Skeletal muscle satellite cell (primary cell): ENCODE data around the gene ADAM23.
A peak's percentile ranks its signal among the peaks of the same experiment; 100 is the strongest.

ENCODE experiments used
- H3K27me3 ChIP-seq: 2 replicates; pipeline ENCODE4 v1.7.0; 2013; ENCODE audit warnings: low read length; ENCODE audit not compliant: control insufficient read depth, insufficient read depth
- H3K36me3 ChIP-seq: 2 replicates; pipeline ENCODE4 v1.7.0; 2013; ENCODE audit warnings: mild to moderate bottlenecking, control low read depth, low read length; ENCODE audit not compliant: insufficient read depth
- H3K4me1 ChIP-seq: 2 replicates; pipeline ENCODE4 v1.7.0; 2013; ENCODE audit warnings: low read length; ENCODE audit not compliant: control insufficient read depth, insufficient read depth
- H3K4me2 ChIP-seq: 2 replicates; pipeline ENCODE4 v1.7.0; 2013; ENCODE audit warnings: mild to moderate bottlenecking, low read length
- H3K4me3 ChIP-seq: 2 replicates; pipeline ENCODE4 v1.7.0; 2013; ENCODE audit warnings: low read length
- H3K9ac ChIP-seq: 2 replicates; pipeline ENCODE4 v1.7.0; 2013; ENCODE audit warnings: mild to moderate bottlenecking, low read depth, low read length, moderate library complexity
- H3K9me3 ChIP-seq: replicated peaks from 2 replicates; pipeline ENCODE4 v1.7.0; 2013; ENCODE audit warnings: mild to moderate bottlenecking, control low read depth, low read length

The ADAM23 gene

DNA sequence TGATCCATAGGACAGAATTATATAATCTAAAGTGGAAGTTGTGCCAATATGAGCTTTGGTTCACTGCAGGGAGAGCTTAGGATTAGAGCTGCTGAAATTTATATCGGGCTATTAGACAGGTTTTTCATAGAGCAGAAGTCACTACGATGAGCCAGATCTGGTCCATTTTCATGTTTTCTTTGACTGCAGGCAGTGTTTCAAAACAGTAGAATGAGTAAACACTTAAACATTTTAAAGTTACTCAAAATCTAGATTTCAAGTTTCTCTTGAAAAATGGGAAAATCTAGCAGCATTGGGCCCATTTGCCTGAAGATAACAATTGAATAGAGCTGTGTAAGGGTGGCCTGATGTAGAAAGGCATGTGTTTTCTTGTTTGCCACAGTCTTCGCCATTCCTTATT lies 14.5 kb upstream of the ADAM23 start:
- H3K9me3 ChIP-seq = no peaks in the 10 kb centered on the region
- H3K4me3 ChIP-seq = no peak overlapping the region
- no peak overlapping the region for H3K9ac ChIP-seq
- H3K4me2 ChIP-seq = no peak overlapping the region
- H3K4me1 ChIP-seq = no peaks in the 10 kb centered on the region
- H3K36me3 ChIP-seq = no peaks in the 10 kb centered on the region
- no peaks in the 10 kb centered on the region for H3K27me3 ChIP-seq

GRCh38 chr2:206430452-206430851 lies 12.9 kb upstream of the ADAM23 start:
- no peaks in the 10 kb centered on the region for H3K36me3 ChIP-seq
- H3K4me3 ChIP-seq = no peak overlapping the region
- no peaks in the 10 kb centered on the region for H3K27me3 ChIP-seq
- no peak overlapping the region for H3K4me2 ChIP-seq
- no peaks in the 10 kb centered on the region for H3K9me3 ChIP-seq
- no peak overlapping the region for H3K9ac ChIP-seq
- H3K4me1 ChIP-seq = no peaks in the 10 kb centered on the region

GRCh38 chr2:206431439-206431838 lies 11.9 kb upstream of the ADAM23 start:
- Histone ChIP-seq H3K27me3 (no peaks in the 10 kb centered on the region), H3K36me3 (no peaks in the 10 kb centered on the region), H3K4me3 (no peak overlapping the region), H3K9me3 (no peaks in the 10 kb centered on the region), H3K9ac (no peak overlapping the region), H3K4me1 (no peaks in the 10 kb centered on the region), H3K4me2 (no peak overlapping the region)

GRCh38 chr2:206432193-206433082 lies 10.9 kb upstream of the ADAM23 start:
- no peak overlapping the region for H3K4me3 ChIP-seq
- no peaks in the 10 kb centered on the region for H3K27me3 ChIP-seq
- no peak overlapping the region for H3K4me2 ChIP-seq
- no peaks in the 10 kb centered on the region for H3K9me3 ChIP-seq
- no peaks in the 10 kb centered on the region for H3K4me1 ChIP-seq
- no peak overlapping the region for H3K9ac ChIP-seq
- no peaks in the 10 kb centered on the region for H3K36me3 ChIP-seq

GRCh38 chr2:206433190-206433589 lies 10.1 kb upstream of the ADAM23 start:
- H3K27me3 ChIP-seq = no peaks in the 10 kb centered on the region
- H3K9me3 ChIP-seq = no peaks in the 10 kb centered on the region
- H3K36me3 ChIP-seq = no peaks in the 10 kb centered on the region

GRCh38 chr2:206433686-206434085 lies 9.6 kb upstream of the ADAM23 start:
- H3K4me2 ChIP-seq = no peak overlapping the region
- no peaks in the 10 kb centered on the region for H3K36me3 ChIP-seq
- H3K9me3 ChIP-seq = no peaks in the 10 kb centered on the region
- no peaks in the 10 kb centered on the region for H3K4me1 ChIP-seq
- H3K27me3 ChIP-seq = no peaks in the 10 kb centered on the region
- no peak overlapping the region for H3K4me3 ChIP-seq
- H3K9ac ChIP-seq = no peak overlapping the region

More at GRCh38 chr2:206433190-206433589, 10.1 kb upstream of the ADAM23 start:
- no peaks in the 10 kb centered on the region for H3K4me1 ChIP-seq
- no peak overlapping the region for H3K9ac ChIP-seq
- no peak overlapping the region for H3K4me3 ChIP-seq
- no peak overlapping the region for H3K4me2 ChIP-seq

DNA sequence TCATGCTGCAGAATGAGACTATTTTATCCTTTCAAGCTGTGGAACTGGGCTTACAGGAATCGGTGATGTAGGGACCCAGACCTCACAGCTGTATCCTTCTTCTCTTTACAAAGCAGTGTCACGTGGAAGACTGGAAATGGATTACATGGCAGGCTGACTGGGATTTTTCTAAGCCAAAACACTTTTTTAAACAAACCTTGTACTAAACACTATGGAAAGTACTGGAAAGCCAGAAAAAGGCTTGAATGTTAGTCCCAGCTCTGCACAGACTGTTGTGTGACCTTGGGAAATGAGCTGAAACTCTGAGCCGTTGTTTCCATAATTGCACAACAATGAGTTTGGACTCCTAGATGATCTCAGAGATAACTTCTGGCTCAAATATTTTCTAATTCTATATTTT lies 7.6 kb upstream of the ADAM23 start:
- no peak overlapping the region for H3K9ac ChIP-seq
- H3K36me3 ChIP-seq = no peaks in the 10 kb centered on the region
- no peak overlapping the region for H3K4me3 ChIP-seq
- H3K4me1 ChIP-seq = no peaks in the 10 kb centered on the region
- H3K4me2 ChIP-seq = no peak overlapping the region
- no peaks in the 10 kb centered on the region for H3K9me3 ChIP-seq
- H3K27me3 ChIP-seq = peaks cover 11% of the 10 kb centered on the region

DNA sequence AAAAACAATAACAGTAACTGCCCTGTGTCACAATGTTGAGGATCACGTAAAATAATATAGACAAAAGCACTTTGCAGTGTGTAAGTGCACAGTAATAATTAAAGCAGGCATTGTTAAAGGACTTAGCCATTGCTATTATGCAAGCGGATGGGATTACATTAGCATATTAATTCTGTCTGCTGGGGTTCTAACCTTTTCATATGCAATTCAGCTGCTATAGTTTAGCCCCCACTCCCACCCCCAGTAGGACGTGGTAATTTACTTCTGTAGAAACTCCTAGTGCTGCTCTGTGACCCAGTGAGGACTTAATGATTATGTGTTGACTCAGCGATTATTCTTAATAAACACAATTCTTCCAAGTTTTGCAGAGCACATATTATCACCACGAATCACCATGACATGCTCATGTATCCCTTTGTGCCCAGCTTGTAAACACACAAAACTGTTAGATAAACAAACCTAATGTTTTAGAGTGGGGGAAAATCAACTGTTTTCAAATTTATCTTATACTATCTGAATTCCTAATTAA lies 5.1 kb upstream of the ADAM23 start:
- Histone ChIP-seq H3K36me3 (no peaks in the 10 kb centered on the region), H3K9ac (no peak overlapping the region), H3K4me2 (no peak overlapping the region), H3K4me1 (peaks cover 7% of the 10 kb centered on the region), H3K27me3 (peaks cover 26% of the 10 kb centered on the region), H3K4me3 (no peak overlapping the region), H3K9me3 (no peaks in the 10 kb centered on the region)

- Histone ChIP-seq H3K4me2 (peak overlapping the region; percentile 93), H3K4me3 (peak overlapping the region; percentile 82), H3K9ac (no peak overlapping the region), H3K4me1 (peaks cover 12% of the 10 kb centered on the region), H3K36me3 (no peaks in the 10 kb centered on the region), H3K9me3 (no peaks in the 10 kb centered on the region), H3K27me3 (peaks cover 26% of the 10 kb centered on the region)
Observed at GRCh38 chr2:206442474-206442832, 879 bp upstream of the ADAM23 start.

DNA sequence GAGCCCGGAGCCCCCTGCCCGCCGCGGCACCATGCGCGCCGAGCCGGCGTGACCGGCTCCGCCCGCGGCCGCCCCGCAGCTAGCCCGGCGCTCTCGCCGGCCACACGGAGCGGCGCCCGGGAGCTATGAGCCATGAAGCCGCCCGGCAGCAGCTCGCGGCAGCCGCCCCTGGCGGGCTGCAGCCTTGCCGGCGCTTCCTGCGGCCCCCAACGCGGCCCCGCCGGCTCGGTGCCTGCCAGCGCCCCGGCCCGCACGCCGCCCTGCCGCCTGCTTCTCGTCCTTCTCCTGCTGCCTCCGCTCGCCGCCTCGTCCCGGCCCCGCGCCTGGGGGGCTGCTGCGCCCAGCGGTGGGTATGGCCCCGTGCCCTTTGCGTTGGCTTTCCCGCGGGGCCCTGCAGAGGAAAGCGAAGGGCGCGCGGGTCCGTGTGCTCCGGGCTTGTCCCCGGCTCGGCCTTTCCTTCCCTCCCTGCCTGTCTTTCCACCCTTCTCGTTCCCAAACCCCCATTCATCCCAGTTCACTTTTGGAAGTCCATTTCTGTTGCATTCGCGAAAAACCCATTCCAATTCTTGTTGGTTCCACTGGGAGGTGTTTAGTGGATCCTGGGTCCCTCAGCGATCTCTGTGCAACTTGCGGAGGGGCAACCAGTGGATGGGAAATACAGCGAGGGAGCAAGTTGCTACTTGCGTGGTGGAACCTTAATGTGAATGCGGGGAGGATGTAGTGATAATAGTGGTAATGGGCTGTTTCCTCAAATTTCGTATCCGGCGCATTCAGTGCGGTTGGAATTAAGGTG lies 599 bp downstream of the ADAM23 start:
- peak overlapping the region; percentile 93 for H3K4me2 ChIP-seq
- H3K4me1 ChIP-seq = peaks cover 12% of the 10 kb centered on the region
- peaks cover 24% of the 10 kb centered on the region for H3K27me3 ChIP-seq
- H3K4me3 ChIP-seq = peak overlapping the region; percentile 82
- peak overlapping the region; percentile 77 for H3K9ac ChIP-seq
- H3K36me3 ChIP-seq = no peaks in the 10 kb centered on the region
- no peaks in the 10 kb centered on the region for H3K9me3 ChIP-seq

DNA sequence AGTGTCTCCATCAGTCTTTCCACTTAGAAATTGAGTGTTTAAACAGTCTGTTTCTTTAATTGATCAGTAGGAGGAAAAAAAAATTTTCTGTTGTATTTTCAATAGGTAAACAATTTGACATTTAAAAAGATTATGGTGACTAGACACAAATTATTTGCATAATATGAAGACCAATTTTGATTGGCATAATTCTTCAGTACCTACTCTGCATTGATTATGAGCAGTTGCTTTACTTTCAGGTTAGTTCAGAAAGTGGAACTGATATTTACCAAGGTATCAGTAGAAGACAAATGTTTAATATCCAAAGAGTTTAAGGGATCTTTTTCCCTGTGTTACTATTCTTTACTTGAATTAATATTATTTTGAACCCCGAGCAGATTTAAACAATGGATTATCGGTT lies 2.6 kb downstream of the ADAM23 start:
- no peak overlapping the region for H3K4me3 ChIP-seq
- H3K4me2 ChIP-seq = no peak overlapping the region
- H3K4me1 ChIP-seq = peaks cover 12% of the 10 kb centered on the region
- H3K36me3 ChIP-seq = no peaks in the 10 kb centered on the region
- H3K9ac ChIP-seq = no peak overlapping the region
- no peaks in the 10 kb centered on the region for H3K9me3 ChIP-seq
- peaks cover 15% of the 10 kb centered on the region for H3K27me3 ChIP-seq
